Testis (tissue), 2 donors: ENCODE data around the gene ARHGDIA.

ENCODE experiments used
- CTCF ChIP-seq, 3 experiments: fragments of 450-650 bp in 2 of 3; fragments of 200-600 bp in 1 of 3; sonication (generic) in 1 of 3; IDR thresholded peaks; one replicate each; pipeline ENCODE4 v1.5.1; 2016 to 2019; ENCODE audit warnings: antibody characterized with exemption in 3 of 3, mild to moderate bottlenecking in 2 of 3, moderate library complexity in 1 of 3
- POLR2A ChIP-seq: fragments of 450-650 bp; IDR thresholded peaks from one replicate; pipeline ENCODE4 v1.6.1; 2017; ENCODE audit warnings: antibody characterized with exemption, mild to moderate bottlenecking, moderate library complexity

DNA sequence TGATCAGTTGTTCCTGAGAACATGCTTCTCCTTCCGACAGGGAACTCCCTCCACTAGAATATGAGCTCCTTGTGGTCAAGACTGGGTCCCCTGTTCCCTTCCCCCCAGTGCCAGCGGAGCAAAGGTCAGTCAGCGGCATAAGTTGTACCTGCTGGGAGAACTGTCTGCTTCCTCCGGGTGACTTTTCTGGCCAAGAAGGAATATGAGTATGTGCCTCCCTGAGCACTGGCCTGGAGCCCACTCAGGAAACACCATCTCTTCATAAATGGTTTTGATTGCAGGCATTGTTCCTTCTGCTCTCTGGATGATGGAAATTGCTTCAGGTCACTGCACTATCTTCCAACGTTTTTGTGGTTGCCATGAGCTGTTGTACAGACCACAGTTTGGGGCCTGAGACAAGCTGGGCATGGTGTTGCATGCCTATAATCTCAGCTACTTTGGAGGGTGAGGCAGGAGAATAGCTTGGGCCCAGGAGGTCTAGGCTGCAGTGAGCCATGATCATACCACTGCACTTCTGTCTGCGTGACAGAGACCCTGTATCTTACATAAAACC lies 7.9 kb downstream of the ARHGDIA start:
- TF ChIP-seq CTCF (IDR thresholded peaks at IDR 0.05) = no peak
- TF ChIP-seq POLR2A = no peak
